Stimulated activated CD8-positive, alpha-beta memory T cell treated with anti-CD3 and anti-CD28 coated beads, Interleukin-2, amount 100 ng/mL, for 1 hour (primary cell): ENCODE results near the gene BTNL8.

Experiments
- DNase-seq, 2 donors: peaks; one replicate each; pipeline ENCODE4 v3.0.0-alpha.2; 2020; ENCODE audit warnings: low read depth in 2 of 2

BTNL8 gene

DNA sequence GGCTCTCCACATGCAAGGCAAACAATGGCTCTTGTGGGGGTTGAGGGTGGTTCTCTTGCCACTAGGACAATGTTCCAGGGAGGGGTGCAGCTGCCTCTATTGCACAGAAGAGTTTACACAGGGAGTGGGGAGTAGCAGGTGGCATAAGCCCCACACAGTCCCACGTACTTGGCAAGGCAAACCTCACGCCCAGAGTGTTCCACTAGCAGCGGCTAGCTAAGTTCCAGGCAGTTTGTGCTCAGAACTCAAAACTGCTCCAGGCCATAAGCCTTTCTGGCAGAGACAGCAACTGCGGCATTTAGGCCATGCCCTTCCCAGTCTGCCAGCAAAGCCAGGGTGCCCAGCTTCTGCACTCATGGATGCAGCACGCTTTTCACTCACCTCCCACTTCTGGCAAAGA lies 60.7 kb downstream of the BTNL8 start:
- no peak for DNase-seq

DNA sequence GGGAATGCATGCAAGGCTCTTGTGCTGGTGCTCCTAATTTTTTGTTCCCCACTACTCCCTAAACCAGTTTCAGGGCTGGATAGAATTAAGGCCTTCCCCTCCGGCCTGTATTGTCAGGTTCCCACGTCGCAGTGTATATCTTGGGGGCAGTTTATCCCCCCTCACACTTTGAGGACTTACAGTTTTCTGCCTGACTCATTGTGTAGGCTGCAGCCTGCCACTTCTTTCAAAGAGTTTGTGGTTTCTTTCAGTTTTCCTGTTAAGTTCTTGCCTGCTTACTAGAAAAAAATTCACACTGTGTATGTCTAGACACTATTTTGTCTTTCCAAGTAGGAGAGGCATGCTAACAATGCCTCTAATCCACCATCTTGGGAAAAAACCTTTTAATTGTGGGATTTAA lies 61.2 kb downstream of the BTNL8 start:
- no peak for DNase-seq

DNA sequence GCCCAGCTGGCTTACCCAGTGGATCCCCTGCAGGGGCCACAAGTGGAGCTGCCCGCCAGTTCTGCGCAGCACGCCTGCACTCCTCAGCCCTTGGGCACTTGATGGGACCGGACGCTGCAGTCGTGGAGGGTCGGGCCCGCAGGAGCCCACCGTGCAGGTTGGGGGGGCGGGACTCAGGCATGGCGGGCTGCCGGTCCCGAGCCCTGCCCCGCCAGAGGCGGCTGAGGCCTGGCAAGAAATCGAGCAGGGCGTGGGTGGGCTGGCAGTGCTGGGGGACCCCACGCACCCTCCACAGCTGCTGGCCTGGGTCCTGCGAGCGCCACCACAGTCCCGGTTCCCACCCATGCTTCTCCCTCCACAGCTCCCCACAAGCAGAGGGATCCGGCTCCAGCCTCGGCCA lies 70.4 kb downstream of the BTNL8 start:
- DNase-seq = no peak

DNA sequence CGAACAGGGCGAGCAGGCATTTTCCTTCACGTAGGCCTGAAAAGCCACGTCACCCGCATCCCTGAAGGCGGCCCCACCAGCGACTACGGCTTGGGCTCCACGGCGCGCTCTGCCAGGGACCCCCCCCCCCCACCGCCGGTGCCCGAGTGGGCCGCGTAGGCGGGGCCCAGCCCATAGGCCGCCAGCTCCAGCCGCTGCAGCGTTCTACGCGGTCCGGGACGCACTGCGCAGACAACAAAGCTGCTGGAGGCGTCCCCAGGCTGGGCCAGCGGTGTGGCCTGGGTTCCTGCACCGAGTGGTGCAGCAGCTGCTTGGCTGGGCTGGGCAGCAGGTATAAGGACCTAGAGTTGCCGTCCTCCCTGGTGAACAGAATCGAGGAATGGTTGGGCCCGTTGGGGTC lies 71.4 kb downstream of the BTNL8 start:
- no peak for DNase-seq

DNA sequence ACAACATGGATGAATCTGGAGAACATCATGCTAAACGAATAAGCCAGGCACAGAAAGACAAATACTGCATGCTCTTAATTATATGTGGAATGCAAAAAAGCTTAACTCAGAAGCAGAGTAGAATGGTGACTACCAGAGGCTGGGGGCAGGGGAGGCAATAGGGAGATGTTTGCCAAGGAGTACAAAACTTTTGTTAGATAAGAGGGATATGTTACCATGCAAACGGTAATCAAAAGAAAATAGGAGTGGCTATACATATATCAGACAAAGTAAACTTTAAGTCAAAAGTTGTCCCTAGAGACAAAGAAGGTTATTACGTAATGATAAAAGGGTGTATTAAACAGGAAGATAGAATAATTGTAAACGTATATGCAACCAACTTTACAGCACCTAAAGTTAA lies 71.9 kb downstream of the BTNL8 start:
- DNase-seq = no peak

DNA sequence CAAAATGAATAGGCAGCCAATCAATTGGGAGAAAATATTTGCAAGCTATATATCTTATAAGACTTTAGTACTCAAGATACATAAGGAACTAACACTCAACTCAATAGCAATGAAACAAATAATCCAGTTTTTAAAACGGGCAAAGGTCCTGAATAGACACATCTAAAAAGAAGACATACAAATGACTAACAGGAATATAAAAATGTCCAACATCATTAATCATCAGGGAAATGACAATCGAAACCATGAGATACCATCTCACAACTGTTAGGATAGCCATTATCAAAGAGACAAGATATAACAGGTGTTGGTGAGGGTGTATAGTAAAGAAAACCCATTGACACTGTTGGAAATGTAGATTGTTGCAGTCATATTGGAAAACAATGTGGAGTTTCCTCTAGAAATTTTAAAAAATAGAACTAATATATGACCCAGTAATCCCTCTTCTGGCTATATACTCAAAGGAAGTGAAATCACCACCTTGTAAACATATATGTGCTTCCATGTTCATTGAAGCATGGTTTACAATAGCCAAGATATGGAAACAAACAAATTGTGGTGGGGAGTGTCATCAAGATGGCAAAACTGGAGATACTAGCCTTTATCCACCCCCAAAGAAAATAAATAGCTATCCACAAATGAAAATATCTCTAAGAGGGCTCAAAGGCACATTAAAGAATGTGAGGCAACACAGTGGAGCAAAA lies 75.8 kb downstream of the BTNL8 start:
- DNase-seq = no peak

DNA sequence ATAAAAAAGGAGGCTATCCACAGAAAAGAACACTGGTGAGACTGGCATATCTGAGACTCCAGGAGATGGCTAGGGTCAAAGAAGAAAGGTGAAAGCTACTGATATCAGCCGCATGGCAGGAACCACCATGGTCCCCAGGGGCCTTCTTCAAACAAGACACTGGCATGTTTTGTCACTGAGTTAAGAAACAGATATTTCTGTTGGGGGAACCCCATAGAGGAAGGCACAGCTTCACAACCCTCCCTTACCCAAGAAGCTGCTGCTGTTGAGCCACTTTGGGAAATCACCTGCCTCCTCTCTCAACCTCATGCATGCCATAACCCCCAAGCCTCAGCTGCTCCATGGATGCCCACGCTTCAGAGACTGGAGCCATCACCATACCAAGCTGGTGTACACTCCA lies 76.4 kb downstream of the BTNL8 start:
- no peak for DNase-seq

DNA sequence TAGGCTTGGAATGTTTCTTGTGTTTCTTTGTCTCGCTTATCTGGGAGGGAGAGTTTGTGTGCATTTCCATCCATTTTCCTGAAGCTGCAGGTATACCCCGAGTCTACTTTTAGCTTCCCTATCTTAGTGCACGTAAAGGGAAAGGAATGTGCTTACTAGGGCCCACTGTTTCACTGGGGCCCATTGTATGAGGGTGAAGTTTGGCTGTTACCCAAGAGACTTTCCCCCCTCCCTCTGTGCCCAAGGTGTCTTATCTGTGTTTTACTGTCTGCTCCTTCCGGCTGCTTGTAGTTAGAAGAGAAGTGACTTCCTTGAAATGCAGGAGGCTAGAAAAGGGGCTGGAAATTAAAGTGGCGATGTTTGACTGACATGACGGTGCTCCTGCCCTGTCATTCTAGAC lies 77.6 kb downstream of the BTNL8 start:
- no peak for DNase-seq

DNA sequence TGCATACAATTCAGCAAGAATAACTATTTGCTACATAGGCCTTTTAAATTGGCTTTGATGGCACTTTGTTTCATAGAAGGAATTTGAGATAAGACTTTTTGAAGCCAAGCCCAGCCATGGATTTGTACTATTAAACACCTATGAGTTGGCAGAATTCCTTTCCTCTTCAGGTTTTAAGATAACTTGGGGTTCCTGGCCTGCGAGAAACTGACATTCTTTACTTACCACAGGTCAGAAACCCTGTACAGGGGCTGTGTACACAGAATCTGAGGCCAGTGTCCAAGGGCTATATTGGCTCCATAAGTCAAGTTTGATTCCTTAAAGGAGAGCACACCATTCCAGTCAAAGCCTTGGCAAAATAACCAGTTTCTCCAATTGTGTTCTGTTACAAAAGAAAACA lies 78.9 kb downstream of the BTNL8 start:
- no peak for DNase-seq

DNA sequence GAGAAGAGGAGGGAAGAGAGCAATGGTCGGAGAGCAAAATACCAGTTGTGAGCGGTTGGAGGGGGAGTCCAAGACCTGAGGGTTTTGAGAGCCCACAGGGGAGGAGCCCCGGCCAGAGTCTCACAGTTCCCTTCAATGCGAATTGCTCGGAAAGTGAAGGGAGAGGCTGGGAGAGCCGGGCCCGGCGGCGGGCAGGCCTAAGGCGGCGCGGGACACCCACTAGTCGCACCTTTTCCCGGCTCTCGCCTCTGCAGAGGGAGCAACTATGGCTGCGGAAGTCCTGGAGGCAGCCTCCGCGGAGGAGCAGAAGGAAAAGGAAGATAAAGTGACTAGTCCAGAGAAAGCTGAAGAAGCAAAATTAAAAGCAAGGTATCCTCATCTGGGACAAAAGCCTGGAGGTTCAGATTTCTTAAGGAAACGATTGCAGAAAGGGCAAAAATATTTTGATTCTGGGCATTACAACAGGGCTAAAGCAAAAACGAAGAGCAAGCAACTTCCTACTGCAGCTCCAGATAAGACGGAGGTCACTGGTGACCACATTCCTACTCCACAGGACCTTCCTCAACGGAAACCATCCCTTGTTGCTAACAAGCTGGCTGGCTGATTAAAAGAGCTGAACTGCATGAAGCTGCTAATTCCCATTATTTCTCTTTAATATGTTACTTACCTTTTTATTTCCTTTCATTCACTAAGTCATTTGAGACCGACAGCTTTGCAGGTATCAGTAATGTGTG lies 83.2 kb downstream of the BTNL8 start:
- no peak for DNase-seq

DNA sequence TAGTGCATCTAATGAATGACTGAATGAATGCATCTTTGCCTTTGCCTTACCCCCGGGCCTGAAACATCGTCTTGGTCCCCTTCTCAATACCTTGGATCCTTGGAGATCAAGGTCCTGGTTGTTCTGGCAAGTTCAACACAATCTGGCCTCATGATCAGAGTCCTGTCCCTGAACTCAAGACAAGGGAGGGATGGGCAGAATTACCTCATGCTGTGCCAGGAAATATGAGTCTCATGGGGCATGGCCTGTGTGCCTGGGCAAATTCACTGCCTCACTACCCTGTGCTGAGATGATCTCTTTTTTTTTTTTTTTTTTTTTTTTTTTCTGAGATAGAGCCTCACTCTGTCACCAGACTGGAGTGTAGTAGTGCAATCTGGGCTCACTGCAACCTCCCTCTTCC lies 89.1 kb downstream of the BTNL8 start:
- DNase-seq = no peak

DNA sequence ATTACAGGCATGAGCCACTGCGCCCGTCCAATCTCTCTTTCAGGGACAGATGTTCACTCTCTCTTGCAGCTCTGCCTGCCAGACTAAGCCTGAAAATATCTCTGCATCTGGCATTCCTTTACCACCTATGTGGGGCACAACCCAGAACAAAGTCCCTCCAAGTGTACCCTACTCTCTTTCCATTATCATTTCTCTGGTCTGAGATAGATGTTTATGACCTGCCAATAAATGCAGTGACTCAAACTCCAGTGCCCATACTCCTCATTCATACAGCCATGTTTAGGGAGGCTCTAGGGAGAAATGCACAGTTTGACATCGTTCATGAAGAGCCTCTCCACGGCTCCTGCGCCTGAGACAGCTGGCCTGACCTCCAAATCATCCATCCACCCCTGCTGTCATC lies 89.6 kb downstream of the BTNL8 start, which contains the start of gene BTNL3:
Gene BTNL3 (plus strand): TSS at position 255 of the 400 bp plus-strand sequence. CDS start 183 bp downstream, outside the sequence.
- no peak for DNase-seq

DNA sequence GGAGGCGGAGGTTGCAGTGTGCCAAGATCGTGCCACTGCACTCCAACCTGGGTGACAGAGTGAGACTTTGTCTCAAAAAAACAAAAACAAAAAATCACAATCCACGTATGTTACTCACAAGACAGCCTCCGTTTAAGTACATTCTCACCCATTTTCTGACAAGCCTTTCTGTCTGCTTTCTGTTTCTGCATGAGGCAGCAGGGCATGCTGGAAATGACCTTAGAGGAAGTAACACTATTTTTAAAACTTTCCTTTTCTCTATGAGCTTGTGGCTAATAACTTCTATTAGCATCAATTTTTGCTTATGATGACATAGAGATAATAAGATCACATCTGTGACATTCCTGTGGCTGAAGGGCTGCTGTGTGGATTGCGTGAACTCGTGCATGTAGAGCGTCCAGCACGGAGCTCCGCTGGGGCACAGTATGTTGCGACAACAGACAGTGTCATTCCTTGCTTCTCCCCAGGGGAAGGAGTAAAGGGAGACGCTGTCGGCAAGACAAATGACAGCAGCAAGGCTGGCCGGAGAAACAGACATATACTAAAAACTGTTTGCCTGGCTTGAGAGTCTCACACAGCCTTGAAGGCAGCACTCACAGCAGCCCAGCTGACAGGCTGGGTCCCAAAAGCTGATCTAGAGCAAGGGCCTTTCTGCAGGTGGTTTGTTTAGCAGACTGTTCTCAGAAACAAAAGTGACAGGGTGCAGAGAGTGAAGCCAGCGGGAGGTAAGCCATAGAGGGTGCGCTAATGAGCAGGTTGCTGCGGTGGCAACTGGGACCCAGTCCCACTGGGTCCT lies 91.3 kb downstream of the BTNL8 start:
- no peak for DNase-seq

DNA sequence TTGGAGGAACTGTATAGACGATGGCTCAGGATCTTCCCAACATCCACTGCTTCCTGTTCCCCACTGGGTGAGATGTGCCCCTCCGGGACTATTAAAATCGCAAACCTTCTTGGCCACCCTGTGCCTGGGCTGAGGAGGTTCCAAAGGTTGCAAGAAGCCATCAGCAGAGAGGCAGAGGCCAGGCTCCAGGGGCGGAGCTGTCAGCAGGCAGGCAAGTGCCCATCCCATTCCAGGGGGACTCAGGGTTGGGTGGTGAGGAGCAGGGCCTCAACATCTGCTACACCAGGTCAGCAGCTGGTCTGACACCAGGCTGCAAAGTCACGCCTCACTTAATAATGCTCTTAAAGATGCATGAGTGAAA lies 91.9 kb downstream of the BTNL8 start:
- no peak for DNase-seq
